OCI-LY7 (cell line): ENCODE measurements around the gene AOPEP.

Experiments
- EZH2phosphoT487 ChIP-seq: fragments of 200-600 bp; sonication (generic); IDR thresholded peaks from 2 replicates; pipeline ENCODE4 v1.6.1; 2018; ENCODE audit warnings: low read depth, borderline replicate concordance, mild to moderate bottlenecking, mixed run types, antibody characterized with exemption, low read length, moderate library complexity, mixed read lengths
- TF ChIP-seq, protein P1 (sequence below): fragments of 200-600 bp; sonication (generic); conservative IDR thresholded peaks from 2 replicates; pipeline ENCODE4 v1.5.1; 2014; ENCODE audit warnings: mild to moderate bottlenecking, antibody characterized with exemption, low read length, moderate library complexity, mixed read lengths

DNA sequence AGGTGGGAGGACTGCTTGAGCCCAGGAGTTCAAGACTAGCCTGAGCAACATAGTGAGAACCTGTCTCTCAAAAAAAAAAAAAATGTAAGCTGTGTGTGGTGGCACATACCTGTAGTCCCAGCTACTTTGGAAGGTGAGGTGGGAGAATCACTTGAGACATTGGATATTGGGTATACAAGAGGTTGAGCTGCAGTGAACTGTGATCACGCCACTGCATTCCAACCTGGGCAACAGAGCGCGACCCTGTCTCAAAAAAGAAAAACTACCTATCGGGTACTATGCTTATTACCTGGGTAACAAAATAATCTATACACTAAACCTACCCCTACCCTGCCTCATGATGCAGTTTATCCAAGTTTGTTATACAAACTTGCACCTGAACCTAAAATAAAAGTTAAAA is 64.9 kb downstream of the AOPEP start:
- TF ChIP-seq, protein P1, sequence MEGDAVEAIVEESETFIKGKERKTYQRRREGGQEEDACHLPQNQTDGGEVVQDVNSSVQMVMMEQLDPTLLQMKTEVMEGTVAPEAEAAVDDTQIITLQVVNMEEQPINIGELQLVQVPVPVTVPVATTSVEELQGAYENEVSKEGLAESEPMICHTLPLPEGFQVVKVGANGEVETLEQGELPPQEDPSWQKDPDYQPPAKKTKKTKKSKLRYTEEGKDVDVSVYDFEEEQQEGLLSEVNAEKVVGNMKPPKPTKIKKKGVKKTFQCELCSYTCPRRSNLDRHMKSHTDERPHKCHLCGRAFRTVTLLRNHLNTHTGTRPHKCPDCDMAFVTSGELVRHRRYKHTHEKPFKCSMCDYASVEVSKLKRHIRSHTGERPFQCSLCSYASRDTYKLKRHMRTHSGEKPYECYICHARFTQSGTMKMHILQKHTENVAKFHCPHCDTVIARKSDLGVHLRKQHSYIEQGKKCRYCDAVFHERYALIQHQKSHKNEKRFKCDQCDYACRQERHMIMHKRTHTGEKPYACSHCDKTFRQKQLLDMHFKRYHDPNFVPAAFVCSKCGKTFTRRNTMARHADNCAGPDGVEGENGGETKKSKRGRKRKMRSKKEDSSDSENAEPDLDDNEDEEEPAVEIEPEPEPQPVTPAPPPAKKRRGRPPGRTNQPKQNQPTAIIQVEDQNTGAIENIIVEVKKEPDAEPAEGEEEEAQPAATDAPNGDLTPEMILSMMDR: no peak
- TF ChIP-seq EZH2phosphoT487: no peak
